Left lung (tissue), 14 donors: Measurements from ENCODE around the gene TEDC2. TPM values are rescaled to one million over a fixed set of nuclear protein-coding genes. Genes with fewer than 3 reads are reported as not detected.

Source experiments
- ATAC-seq: fragments of 200-7000 bp; cut with Tn5 transposase; one replicate; pipeline ENCODE4 v1.9.1; 2020; ENCODE audit warnings: moderate library complexity
- DNase-seq, 4 donors: peaks; one replicate each; pipeline ENCODE4 v3.0.0-alpha.2; 2013 to 2020
- H3K27ac ChIP-seq, 2 donors: fragments of 200-600 bp; sonication (generic) in 1 of 2; one replicate each; pipeline versions ENCODE4 v1.5.0 to v1.8.0; 2020 to 2021
- H3K27me3 ChIP-seq, 2 donors: fragments of 200-600 bp; sonication (generic) in 1 of 2; one replicate each; pipeline versions ENCODE4 v1.5.0 to v1.8.0; 2020 to 2021
- H3K36me3 ChIP-seq, 2 donors: fragments of 200-600 bp; sonication (generic) in 1 of 2; one replicate each; pipeline versions ENCODE4 v1.5.0 to v1.8.0; 2020 to 2021
- H3K4me1 ChIP-seq, 2 donors: fragments of 200-600 bp; one replicate each; pipeline ENCODE4 v1.8.0; 2021
- H3K4me3 ChIP-seq, 2 donors: fragments of 200-600 bp; sonication (generic) in 1 of 2; one replicate each; pipeline versions ENCODE4 v1.5.0 to v1.8.0; 2020 to 2021; ENCODE audit warnings: mild to moderate bottlenecking in 1 of 2
- H3K9me3 ChIP-seq, 2 donors: fragments of 200-600 bp; sonication (generic) in 1 of 2; one replicate each; pipeline versions ENCODE4 v1.5.0 to v1.8.0; 2020 to 2021
- intact Hi-C, 2 donors: fragments of 100-400 bp; cut with DNase I; formaldehyde crosslinking; loops; one replicate each; pipeline versions ENCODE4 v1.11.2 to v1.14.2; 2022
- long read RNA-seq, 12 donors: library from polyadenylated mRNA in 2 of 12; unstranded in 2 of 12; transcript quantifications; one replicate each; pipeline ENCODE4 v2.0.0 and lab custom pipeline, GENCODE V29; 2019 to 2026
- polyA plus RNA-seq, 6 donors: library from polyadenylated mRNA; unstranded; fragments of 120-200 nt; gene quantifications; one replicate each; pipeline ENCODE4 v1.2.1, GENCODE V29; 2013; ENCODE audit not compliant: insufficient read length in 6 of 6
- total RNA-seq, 2 donors: library from RNA; stranded (reverse); fragmentation: NEBNext Ultra II Directional; extraction: Animal tissue kit (Norgen Biotek cat#: 25700); gene quantifications; one replicate each; pipeline ENCODE4 v1.2.1, GENCODE V29; 2021
- TF ChIP-seq, protein P1 (sequence below), 2 donors: fragments of 200-600 bp; sonication (generic) in 1 of 2; IDR thresholded peaks; one replicate each; pipeline versions ENCODE4 v1.5.0 to v1.8.0; 2021; ENCODE audit warnings: antibody characterized with exemption in 2 of 2
- donor health status: DM: no; HTN: yes; CAD: no.
- donor health status: DM: no; HTN: no; CAD: no.

The TEDC2 gene
- total RNA-seq = 1 to 10 TPM; 4.0 to 6.5 TPM
- polyA plus RNA-seq = 10 to 100 TPM in 3 of 6 donors, 1 to 10 TPM in 3; 5.7 to 10.9 (median 9.2) TPM
- long read RNA-seq, donor 1, partial matches to known transcripts = 0 of 3 reads
- long read RNA-seq, donor 1, other reads (novel, unspliced or antisense) = 0 of 3 reads
- long read RNA-seq, donor 2, partial matches to known transcripts = 0 of 5 reads
- long read RNA-seq, donor 2, other reads (novel, unspliced or antisense) = 0 of 5 reads
- long read RNA-seq, donor 3, partial matches to known transcripts = 0 of 1 reads
- long read RNA-seq, donor 3, other reads (novel, unspliced or antisense) = 0 of 1 reads
- long read RNA-seq, donor 4, partial matches to known transcripts = 1 of 9 reads
- long read RNA-seq, donor 4, other reads (novel, unspliced or antisense) = 3 of 9 reads
- long read RNA-seq, donor 5, partial matches to known transcripts = 0 of 1 reads
- long read RNA-seq, donor 5, other reads (novel, unspliced or antisense) = 0 of 1 reads
- long read RNA-seq, donor 6, partial matches to known transcripts = 0 of 1 reads
- long read RNA-seq, donor 6, other reads (novel, unspliced or antisense) = 0 of 1 reads
- long read RNA-seq, donor 7 = 0 reads
- long read RNA-seq, donor 8, partial matches to known transcripts = 0 of 1 reads
- long read RNA-seq, donor 8, other reads (novel, unspliced or antisense) = 0 of 1 reads
- long read RNA-seq, donor 9 = 0 reads
- long read RNA-seq, donor 10, partial matches to known transcripts = 1 of 6 reads
- long read RNA-seq, donor 10, other reads (novel, unspliced or antisense) = 1 of 6 reads
- long read RNA-seq, donor 11 = 0 reads
- long read RNA-seq, donor 12, partial matches to known transcripts = 0 of 2 reads
- long read RNA-seq, donor 12, other reads (novel, unspliced or antisense) = 0 of 2 reads

- TF ChIP-seq, protein P1, sequence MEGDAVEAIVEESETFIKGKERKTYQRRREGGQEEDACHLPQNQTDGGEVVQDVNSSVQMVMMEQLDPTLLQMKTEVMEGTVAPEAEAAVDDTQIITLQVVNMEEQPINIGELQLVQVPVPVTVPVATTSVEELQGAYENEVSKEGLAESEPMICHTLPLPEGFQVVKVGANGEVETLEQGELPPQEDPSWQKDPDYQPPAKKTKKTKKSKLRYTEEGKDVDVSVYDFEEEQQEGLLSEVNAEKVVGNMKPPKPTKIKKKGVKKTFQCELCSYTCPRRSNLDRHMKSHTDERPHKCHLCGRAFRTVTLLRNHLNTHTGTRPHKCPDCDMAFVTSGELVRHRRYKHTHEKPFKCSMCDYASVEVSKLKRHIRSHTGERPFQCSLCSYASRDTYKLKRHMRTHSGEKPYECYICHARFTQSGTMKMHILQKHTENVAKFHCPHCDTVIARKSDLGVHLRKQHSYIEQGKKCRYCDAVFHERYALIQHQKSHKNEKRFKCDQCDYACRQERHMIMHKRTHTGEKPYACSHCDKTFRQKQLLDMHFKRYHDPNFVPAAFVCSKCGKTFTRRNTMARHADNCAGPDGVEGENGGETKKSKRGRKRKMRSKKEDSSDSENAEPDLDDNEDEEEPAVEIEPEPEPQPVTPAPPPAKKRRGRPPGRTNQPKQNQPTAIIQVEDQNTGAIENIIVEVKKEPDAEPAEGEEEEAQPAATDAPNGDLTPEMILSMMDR (IDR thresholded peaks at IDR 0.05) = no peak
- Histone ChIP-seq H3K9me3 (no peaks in the 10 kb centered on the region), H3K4me1 (peaks cover 6 to 22% of the 10 kb centered on the region in 2 donors), H3K27ac (no peak within 1 kb of the TSS), H3K36me3 (peaks cover 0 to 26% of the 10 kb centered on the region in 2 donors), H3K27me3 (no peaks in the 10 kb centered on the region), H3K4me3 (peak within 1 kb of the TSS; percentile 37 to 61)
- peak; percentile 98 for ATAC-seq
- intact Hi-C loops = no loop called here
- peak; percentile 91 to 99 (median 96) for DNase-seq
These were observed at the start of gene TEDC2 for GRCh38 chr16:2459647-2460390. Gene TEDC2 (plus strand): TSS chr16:2460109. CDS start chr16:2460145, 36 bp downstream.

GRCh38 chr16:2415085-2415484 lies 44.8 kb upstream of the TEDC2 start:
- DNase-seq = no peak
- intact Hi-C loops = no loop called here
- H3K9me3 ChIP-seq = no peaks in the 10 kb centered on the region
- no peak for ATAC-seq
- no peak overlapping the region for H3K4me3 ChIP-seq
- TF ChIP-seq, protein P1 (IDR thresholded peaks at IDR 0.05) = no peak
- H3K4me1 ChIP-seq = no peaks in the 10 kb centered on the region
- H3K36me3 ChIP-seq = no peaks in the 10 kb centered on the region
- H3K27me3 ChIP-seq = peaks cover 0 to 46% of the 10 kb centered on the region in 2 donors
- no peak overlapping the region for H3K27ac ChIP-seq

DNA sequence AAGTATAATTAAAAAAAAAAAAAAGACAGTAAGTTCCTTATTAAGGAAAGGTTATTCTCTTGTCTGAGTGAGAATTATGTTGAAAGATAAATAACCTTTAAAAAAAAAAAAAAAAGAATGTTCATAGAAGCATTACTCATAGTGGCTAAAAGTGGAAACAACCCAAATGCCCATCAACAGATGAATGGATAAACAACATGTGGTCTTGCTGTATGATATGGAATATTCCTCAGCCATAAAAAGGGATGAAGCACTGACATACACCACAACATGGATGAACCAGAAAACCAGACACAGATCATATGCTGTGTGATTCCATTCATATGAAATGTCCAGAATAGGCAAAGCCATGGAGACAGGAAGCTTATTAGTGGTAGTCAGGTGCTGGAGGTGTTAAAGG lies 39.9 kb upstream of the TEDC2 start:
- Histone ChIP-seq H3K4me1 (no peaks in the 10 kb centered on the region), H3K4me3 (no peak overlapping the region), H3K9me3 (no peaks in the 10 kb centered on the region), H3K27me3 (peaks cover 0 to 26% of the 10 kb centered on the region in 2 donors), H3K36me3 (no peaks in the 10 kb centered on the region), H3K27ac (no peak overlapping the region)
- intact Hi-C loops = no loop called here
- TF ChIP-seq, protein P1 (IDR thresholded peaks at IDR 0.05) = no peak
- ATAC-seq = no peak
- DNase-seq = no peak

GRCh38 chr16:2422123-2422867 lies 37.6 kb upstream of the TEDC2 start:
- TF ChIP-seq, protein P1 (IDR thresholded peaks at IDR 0.05) = no peak
- no peaks in the 10 kb centered on the region for H3K4me1 ChIP-seq
- H3K9me3 ChIP-seq = no peaks in the 10 kb centered on the region
- H3K27ac ChIP-seq = no peak overlapping the region
- intact Hi-C loops = no loop called here
- ATAC-seq (no peak), DNase-seq (no peak)
- H3K4me3 ChIP-seq = no peak overlapping the region
- peaks cover 0 to 3% of the 10 kb centered on the region in 2 donors for H3K27me3 ChIP-seq
- H3K36me3 ChIP-seq = no peaks in the 10 kb centered on the region
